Neural cell (in vitro differentiated cells): Measurements from ENCODE around the gene PIEZO1. TPM values are rescaled to one million over a fixed set of nuclear protein-coding genes. Genes with fewer than 3 reads are reported as not detected.

ENCODE experiments used
- H2AFZ ChIP-seq: fragments of 200-600, 300-800 bp; sonication (generic), shearing (Covaris generic); 2 replicates; pipeline ENCODE4 v1.6.0; 2014; ENCODE audit warnings: low read depth, mild to moderate bottlenecking, antibody characterized with exemption, low read length, moderate library complexity
- H3F3A ChIP-seq: fragments of 200-600 bp; shearing (Covaris generic); 2 replicates; pipeline ENCODE4 v1.6.1; 2016; ENCODE audit warnings: mild to moderate bottlenecking, moderate library complexity, mixed read lengths, antibody characterized with exemption, low read length; ENCODE audit not compliant: insufficient read depth, poor library complexity, severe bottlenecking
- H3K27ac ChIP-seq: fragments of 200-600, 300-800 bp; sonication (generic), shearing (Covaris generic); 2 replicates; pipeline ENCODE4 v1.5.1; 2014; ENCODE audit warnings: mild to moderate bottlenecking, low read length, moderate library complexity
- H3K27me3 ChIP-seq: fragments of 300-800, 200-600 bp; sonication (generic), shearing (Covaris generic); 2 replicates; pipeline ENCODE4 v1.6.0; 2014; ENCODE audit warnings: mild to moderate bottlenecking, low read depth, low read length, moderate library complexity; ENCODE audit not compliant: insufficient read depth
- H3K36me3 ChIP-seq: fragments of 300-800, 200-600 bp; sonication (generic), shearing (Covaris generic); 2 replicates; pipeline ENCODE4 v1.5.1; 2014; ENCODE audit warnings: mild to moderate bottlenecking, antibody characterized with exemption, low read length, moderate library complexity; ENCODE audit not compliant: insufficient read depth
- H3K4me2 ChIP-seq: fragments of 300-800, 200-600 bp; sonication (generic), shearing (Covaris generic); 2 replicates; pipeline ENCODE4 v1.6.0; 2014; ENCODE audit warnings: mild to moderate bottlenecking, low read length
- H3K4me3 ChIP-seq: fragments of 300-800, 200-600 bp; sonication (generic), shearing (Covaris generic); 2 replicates; pipeline ENCODE4 v1.5.1; 2014; ENCODE audit warnings: mild to moderate bottlenecking, low read length, moderate library complexity
- H3K79me2 ChIP-seq: fragments of 200-600 bp; shearing (Covaris generic); replicated peaks from 2 replicates; pipeline ENCODE4 v1.6.0; 2014; ENCODE audit warnings: mild to moderate bottlenecking, low read length, moderate library complexity; ENCODE audit not compliant: insufficient read depth
- H3K9ac ChIP-seq: fragments of 300-800, 200-600 bp; sonication (generic), shearing (Covaris generic); 2 replicates; pipeline ENCODE4 v1.6.1; 2016; ENCODE audit warnings: mild to moderate bottlenecking, low read length, mixed read lengths
- H3K9me2 ChIP-seq: fragments of 200-600 bp; shearing (Covaris generic); 2 replicates; pipeline ENCODE4 v1.6.1; 2016; ENCODE audit warnings: mild to moderate bottlenecking, low read length, mixed read lengths; ENCODE audit not compliant: insufficient read depth
- H3K9me3 ChIP-seq: fragments of 200-600, 300-800 bp; sonication (generic), shearing (Covaris generic); 2 replicates; pipeline ENCODE4 v1.6.1; 2016; ENCODE audit warnings: mild to moderate bottlenecking, mixed run types, low read length, moderate library complexity, mixed read lengths
- H4K20me1 ChIP-seq: fragments of 200-600 bp; shearing (Covaris generic); 2 replicates; pipeline ENCODE4 v1.6.1; 2016; ENCODE audit warnings: mild to moderate bottlenecking, mixed run types; ENCODE audit not compliant: insufficient read depth
- EP300 ChIP-seq: fragments of 450-650 bp; conservative IDR thresholded peaks from 2 replicates; pipeline ENCODE4 v1.6.1; 2014; ENCODE audit warnings: antibody characterized with exemption, mild to moderate bottlenecking, moderate library complexity; ENCODE audit not compliant: poor library complexity, severe bottlenecking
- EZH2 ChIP-seq: fragments of 200-600, 300-800 bp; shearing (Covaris generic), sonication (generic); IDR thresholded peaks from 2 replicates; pipeline ENCODE4 v1.6.1; 2014; ENCODE audit warnings: antibody characterized with exemption, low read length, borderline replicate concordance, mild to moderate bottlenecking; ENCODE audit not compliant: insufficient read depth, poor library complexity, severe bottlenecking
- MXI1 ChIP-seq: fragments of 450-650 bp; conservative IDR thresholded peaks from 2 replicates; pipeline ENCODE4 v1.6.1; 2014; ENCODE audit warnings: antibody characterized with exemption, mild to moderate bottlenecking; ENCODE audit not compliant: poor library complexity, severe bottlenecking
- POLR2AphosphoS5 ChIP-seq: IDR thresholded peaks from 2 replicates; pipeline ENCODE4 v1.6.1; 2012
- RAD21 ChIP-seq: fragments of 450-650 bp; conservative IDR thresholded peaks from 2 replicates; pipeline ENCODE4 v1.6.1; 2014; ENCODE audit warnings: antibody characterized with exemption, mild to moderate bottlenecking, moderate library complexity
- SMC3 ChIP-seq: fragments of 450-650 bp; conservative IDR thresholded peaks from 2 replicates; pipeline ENCODE4 v1.6.1; 2014; ENCODE audit warnings: antibody characterized with exemption, mild to moderate bottlenecking, moderate library complexity; ENCODE audit not compliant: poor library complexity
- TAF1 ChIP-seq: IDR thresholded peaks from 2 replicates; pipeline ENCODE4 v1.6.1; 2012; ENCODE audit warnings: low read depth
- polyA plus RNA-seq: library from polyadenylated mRNA; depleted of rRNA; stranded (reverse); fragments of >200 nt; gene quantifications from 2 replicates; pipeline ENCODE4 v1.2.3, GENCODE V29; 2014
- TF ChIP-seq, protein P1 (sequence below): IDR thresholded peaks from 2 replicates; pipeline ENCODE4 v1.6.1; 2012; ENCODE audit warnings: borderline replicate concordance
- TF ChIP-seq, protein P2 (sequence below): fragments of 450-650 bp; IDR thresholded peaks from 2 replicates; pipeline ENCODE4 v1.5.1; 2014; ENCODE audit warnings: antibody characterized with exemption, mild to moderate bottlenecking, moderate library complexity; ENCODE audit not compliant: poor library complexity, severe bottlenecking

PIEZO1 gene
- polyA plus RNA-seq, 1 donor from 2014 or later = not detected

DNA sequence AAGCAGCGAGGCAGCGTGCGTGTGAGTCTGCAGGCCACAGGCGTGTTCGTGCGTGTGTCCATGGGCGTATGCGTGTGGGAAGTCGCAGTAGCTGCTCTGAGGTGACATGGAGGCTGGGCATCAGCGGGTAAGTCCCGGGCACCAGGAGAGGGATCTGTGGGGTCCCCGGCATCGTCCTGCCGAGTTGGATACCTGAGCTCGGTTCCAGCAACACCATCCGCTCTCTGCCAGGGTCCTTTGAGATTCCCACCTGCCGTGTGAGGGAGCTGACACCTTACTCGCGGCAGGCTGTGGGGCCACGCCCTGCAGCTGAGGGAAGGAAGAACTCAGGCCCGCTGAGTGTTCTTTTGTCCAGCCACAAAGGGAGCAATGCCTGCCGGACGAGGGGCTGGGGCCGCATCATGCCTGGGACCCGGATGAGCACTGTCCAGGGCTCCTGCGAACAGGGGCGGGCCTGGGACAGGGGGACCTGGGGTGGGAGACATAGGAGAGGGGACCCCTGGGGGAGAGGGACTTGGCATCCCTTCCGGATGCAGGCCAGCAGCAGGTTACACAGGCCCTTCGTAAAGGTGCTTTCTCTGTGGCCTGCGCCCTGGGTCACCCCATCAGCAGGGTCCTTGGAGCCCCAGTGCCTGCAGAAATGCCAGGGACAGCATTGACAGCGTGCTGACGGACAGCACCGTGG lies 93.7 kb downstream of the PIEZO1 start:
- Histone ChIP-seq H3K36me3 (no peaks in the 10 kb centered on the region), H3K27ac (no peak overlapping the region), H3F3A (no peaks in the 10 kb centered on the region), H3K4me2 (no peak overlapping the region), H2AFZ (no peak overlapping the region), H3K9ac (no peak overlapping the region), H3K27me3 (peaks cover 23% of the 10 kb centered on the region), H3K79me2 (no peaks in the 10 kb centered on the region), H3K4me3 (no peak overlapping the region), H3K9me3 (no peaks in the 10 kb centered on the region), H3K9me2 (no peaks in the 10 kb centered on the region), H4K20me1 (no peaks in the 10 kb centered on the region)
- TF ChIP-seq RAD21 (no peak), POLR2AphosphoS5 (no peak), EP300 (no peak), SMC3 (no peak), TAF1 (no peak), EZH2 (no peak), MXI1 (no peak)
- TF ChIP-seq, protein P1, sequence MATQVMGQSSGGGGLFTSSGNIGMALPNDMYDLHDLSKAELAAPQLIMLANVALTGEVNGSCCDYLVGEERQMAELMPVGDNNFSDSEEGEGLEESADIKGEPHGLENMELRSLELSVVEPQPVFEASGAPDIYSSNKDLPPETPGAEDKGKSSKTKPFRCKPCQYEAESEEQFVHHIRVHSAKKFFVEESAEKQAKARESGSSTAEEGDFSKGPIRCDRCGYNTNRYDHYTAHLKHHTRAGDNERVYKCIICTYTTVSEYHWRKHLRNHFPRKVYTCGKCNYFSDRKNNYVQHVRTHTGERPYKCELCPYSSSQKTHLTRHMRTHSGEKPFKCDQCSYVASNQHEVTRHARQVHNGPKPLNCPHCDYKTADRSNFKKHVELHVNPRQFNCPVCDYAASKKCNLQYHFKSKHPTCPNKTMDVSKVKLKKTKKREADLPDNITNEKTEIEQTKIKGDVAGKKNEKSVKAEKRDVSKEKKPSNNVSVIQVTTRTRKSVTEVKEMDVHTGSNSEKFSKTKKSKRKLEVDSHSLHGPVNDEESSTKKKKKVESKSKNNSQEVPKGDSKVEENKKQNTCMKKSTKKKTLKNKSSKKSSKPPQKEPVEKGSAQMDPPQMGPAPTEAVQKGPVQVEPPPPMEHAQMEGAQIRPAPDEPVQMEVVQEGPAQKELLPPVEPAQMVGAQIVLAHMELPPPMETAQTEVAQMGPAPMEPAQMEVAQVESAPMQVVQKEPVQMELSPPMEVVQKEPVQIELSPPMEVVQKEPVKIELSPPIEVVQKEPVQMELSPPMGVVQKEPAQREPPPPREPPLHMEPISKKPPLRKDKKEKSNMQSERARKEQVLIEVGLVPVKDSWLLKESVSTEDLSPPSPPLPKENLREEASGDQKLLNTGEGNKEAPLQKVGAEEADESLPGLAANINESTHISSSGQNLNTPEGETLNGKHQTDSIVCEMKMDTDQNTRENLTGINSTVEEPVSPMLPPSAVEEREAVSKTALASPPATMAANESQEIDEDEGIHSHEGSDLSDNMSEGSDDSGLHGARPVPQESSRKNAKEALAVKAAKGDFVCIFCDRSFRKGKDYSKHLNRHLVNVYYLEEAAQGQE = no peak
- TF ChIP-seq, protein P2, sequence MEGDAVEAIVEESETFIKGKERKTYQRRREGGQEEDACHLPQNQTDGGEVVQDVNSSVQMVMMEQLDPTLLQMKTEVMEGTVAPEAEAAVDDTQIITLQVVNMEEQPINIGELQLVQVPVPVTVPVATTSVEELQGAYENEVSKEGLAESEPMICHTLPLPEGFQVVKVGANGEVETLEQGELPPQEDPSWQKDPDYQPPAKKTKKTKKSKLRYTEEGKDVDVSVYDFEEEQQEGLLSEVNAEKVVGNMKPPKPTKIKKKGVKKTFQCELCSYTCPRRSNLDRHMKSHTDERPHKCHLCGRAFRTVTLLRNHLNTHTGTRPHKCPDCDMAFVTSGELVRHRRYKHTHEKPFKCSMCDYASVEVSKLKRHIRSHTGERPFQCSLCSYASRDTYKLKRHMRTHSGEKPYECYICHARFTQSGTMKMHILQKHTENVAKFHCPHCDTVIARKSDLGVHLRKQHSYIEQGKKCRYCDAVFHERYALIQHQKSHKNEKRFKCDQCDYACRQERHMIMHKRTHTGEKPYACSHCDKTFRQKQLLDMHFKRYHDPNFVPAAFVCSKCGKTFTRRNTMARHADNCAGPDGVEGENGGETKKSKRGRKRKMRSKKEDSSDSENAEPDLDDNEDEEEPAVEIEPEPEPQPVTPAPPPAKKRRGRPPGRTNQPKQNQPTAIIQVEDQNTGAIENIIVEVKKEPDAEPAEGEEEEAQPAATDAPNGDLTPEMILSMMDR = no peak

DNA sequence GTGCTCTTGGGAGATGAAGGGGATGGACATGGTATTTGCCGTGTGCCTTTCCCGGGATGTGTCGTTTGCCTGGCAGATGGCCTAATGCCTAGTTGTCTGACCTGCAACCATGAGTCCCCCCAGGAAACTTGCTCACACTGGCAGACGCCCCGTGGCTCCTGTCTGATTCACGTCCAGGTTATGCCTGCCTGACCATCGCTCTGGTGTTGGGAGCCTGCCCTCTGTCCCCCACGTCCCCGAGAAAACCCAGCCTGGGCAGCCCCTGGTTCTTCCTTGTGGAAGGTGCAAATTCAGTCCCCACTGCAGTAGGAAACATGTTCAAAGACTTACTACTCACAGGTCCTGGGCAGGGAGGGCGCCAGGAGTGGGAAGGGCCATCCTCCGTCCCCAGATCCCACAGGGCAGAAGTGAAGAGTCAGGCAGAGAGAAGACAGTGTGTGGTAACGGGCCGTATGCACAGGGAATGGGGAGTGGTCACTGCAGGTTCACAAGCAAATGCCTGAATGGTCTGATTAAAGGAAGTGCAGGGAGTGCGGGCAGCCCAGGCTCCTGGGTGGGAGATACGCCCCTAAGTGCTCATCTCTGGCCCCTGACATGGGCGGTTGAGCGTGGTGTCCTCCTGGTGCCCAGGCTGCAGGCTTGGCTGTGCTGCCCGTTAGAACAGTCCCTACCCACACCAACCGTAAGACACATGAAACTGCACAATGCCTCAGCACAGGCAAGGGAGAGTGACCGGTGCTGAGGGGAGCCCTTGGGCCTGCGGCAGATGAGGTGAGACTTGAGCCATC lies 94.5 kb downstream of the PIEZO1 start:
- Histone ChIP-seq H3K9ac (no peak overlapping the region), H4K20me1 (no peaks in the 10 kb centered on the region), H3K79me2 (no peaks in the 10 kb centered on the region), H3K27ac (no peak overlapping the region), H3K9me2 (no peaks in the 10 kb centered on the region), H3K9me3 (no peaks in the 10 kb centered on the region), H2AFZ (no peak overlapping the region), H3K36me3 (no peaks in the 10 kb centered on the region), H3K27me3 (peaks cover 31% of the 10 kb centered on the region), H3F3A (no peaks in the 10 kb centered on the region), H3K4me2 (no peak overlapping the region), H3K4me3 (no peak overlapping the region)
- TF ChIP-seq TAF1 (no peak), MXI1 (no peak), EP300 (no peak), RAD21 (no peak), EZH2 (no peak), SMC3 (no peak)
- TF ChIP-seq, protein P1 = no peak
